Prostate gland (tissue), 2 donors: Measurements from ENCODE around the gene PIF1.

ENCODE experiments used
- POLR2A ChIP-seq: fragments of 450-650 bp; IDR thresholded peaks from one replicate; pipeline ENCODE4 v1.6.1; 2016; ENCODE audit warnings: antibody characterized with exemption, mild to moderate bottlenecking
- TF ChIP-seq, protein P1 (sequence below), 4 experiments: fragments of 200-600 bp in 2 of 4; fragments of 450-650 bp in 2 of 4; sonication (generic) in 2 of 4; IDR thresholded peaks; 1 replicate in 3 of 4; 2 replicates in 1 of 4; pipeline ENCODE4 v1.5.1; 2016 to 2019; ENCODE audit warnings: antibody characterized with exemption in 4 of 4, mild to moderate bottlenecking in 2 of 4, moderate library complexity in 2 of 4

DNA sequence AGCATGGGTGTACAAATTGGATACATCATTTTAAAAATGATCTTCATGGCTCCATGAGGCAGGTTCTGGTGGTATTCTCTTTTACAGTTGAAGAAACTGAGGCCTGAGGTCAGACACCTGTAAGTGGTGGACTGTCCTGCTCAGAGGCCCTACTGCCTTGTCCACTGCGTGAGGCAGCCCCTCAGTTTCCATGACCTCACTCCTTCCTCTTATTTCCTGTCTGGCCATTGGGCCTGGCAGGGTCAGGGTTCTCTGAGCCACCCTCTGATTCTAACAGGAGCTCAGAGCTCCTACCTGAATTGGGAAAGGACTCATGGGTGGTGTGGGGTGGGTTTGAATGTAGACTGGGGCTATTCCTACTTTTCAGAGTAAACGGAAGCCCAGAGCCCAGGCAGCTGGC is 33.8 kb upstream of the PIF1 start:
- TF ChIP-seq, protein P1, sequence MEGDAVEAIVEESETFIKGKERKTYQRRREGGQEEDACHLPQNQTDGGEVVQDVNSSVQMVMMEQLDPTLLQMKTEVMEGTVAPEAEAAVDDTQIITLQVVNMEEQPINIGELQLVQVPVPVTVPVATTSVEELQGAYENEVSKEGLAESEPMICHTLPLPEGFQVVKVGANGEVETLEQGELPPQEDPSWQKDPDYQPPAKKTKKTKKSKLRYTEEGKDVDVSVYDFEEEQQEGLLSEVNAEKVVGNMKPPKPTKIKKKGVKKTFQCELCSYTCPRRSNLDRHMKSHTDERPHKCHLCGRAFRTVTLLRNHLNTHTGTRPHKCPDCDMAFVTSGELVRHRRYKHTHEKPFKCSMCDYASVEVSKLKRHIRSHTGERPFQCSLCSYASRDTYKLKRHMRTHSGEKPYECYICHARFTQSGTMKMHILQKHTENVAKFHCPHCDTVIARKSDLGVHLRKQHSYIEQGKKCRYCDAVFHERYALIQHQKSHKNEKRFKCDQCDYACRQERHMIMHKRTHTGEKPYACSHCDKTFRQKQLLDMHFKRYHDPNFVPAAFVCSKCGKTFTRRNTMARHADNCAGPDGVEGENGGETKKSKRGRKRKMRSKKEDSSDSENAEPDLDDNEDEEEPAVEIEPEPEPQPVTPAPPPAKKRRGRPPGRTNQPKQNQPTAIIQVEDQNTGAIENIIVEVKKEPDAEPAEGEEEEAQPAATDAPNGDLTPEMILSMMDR (IDR thresholded peaks at IDR 0.05): no peak
- no peak for TF ChIP-seq POLR2A
